Liver (tissue), 3 donors: ENCODE results near the gene LYPD4.

ENCODE experiments used
- CTCF ChIP-seq: fragments of 150-350 bp; IDR thresholded peaks from 2 replicates; pipeline ENCODE4 v1.5.1; 2017; ENCODE audit warnings: improper control_type of control experiment, low read depth, low read length; ENCODE audit not compliant: missing input control
- FOXA1 ChIP-seq: IDR thresholded peaks from 2 replicates; pipeline ENCODE4 v1.6.1; 2016; ENCODE audit warnings: antibody characterized with exemption
- JUND ChIP-seq, 2 donors: IDR thresholded peaks; 2 replicates each; pipeline ENCODE4 v1.6.1; 2016; ENCODE audit warnings: antibody characterized with exemption in 2 of 2
- NR2F2 ChIP-seq: IDR thresholded peaks from 2 replicates; pipeline ENCODE4 v1.6.1; 2016; ENCODE audit warnings: antibody characterized with exemption
- SP1 ChIP-seq: IDR thresholded peaks from 2 replicates; pipeline ENCODE4 v1.6.1; 2018; ENCODE audit warnings: antibody characterized with exemption, mild to moderate bottlenecking
- TAF1 ChIP-seq: conservative IDR thresholded peaks from 2 replicates; pipeline ENCODE4 v1.6.1; 2016; ENCODE audit warnings: antibody characterized with exemption, mild to moderate bottlenecking
- YY1 ChIP-seq: IDR thresholded peaks from 2 replicates; pipeline ENCODE4 v1.6.1; 2016; ENCODE audit warnings: antibody characterized with exemption, mild to moderate bottlenecking
- donor health status: healthy.
- donor health status: healthy.

DNA sequence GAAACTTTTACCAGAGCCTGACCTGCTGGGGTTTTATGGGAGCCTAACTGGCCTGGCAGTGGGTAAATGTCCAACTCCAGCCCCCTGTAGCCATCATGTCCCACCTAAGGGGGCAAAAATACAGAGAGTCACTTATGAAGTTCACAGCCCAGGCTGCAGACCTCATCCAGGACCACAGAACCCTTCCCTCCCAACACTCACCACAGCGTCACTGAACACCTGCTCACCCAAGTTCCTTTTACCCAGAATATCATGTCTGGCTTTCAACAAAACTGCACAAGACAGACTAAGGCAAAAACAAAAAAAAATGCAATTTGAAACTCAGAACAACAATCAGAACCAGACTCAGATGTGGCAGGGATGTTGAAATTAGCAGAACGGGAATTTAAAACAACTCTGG, 41.7 kb downstream of the LYPD4 start:
- TF ChIP-seq CTCF = no peak
- no peak for TF ChIP-seq YY1
- TF ChIP-seq TAF1 = no peak
- TF ChIP-seq JUND (IDR thresholded peaks at IDR 0.05) = no peak
- no peak for TF ChIP-seq FOXA1
- no peak for TF ChIP-seq NR2F2
- no peak for TF ChIP-seq SP1
